ENCODE results near the gene PFDN4.

- TF ChIP-seq POLR2A (IDR thresholded peaks at IDR 0.05) (no peak), CTCF (IDR thresholded peaks at IDR 0.05) (no peak)
Observed at GRCh38 chr20:54220722-54221121, 12.8 kb downstream of the PFDN4 start.
